Endothelial cell of umbilical vein (primary cell): ENCODE data around the gene DGKH. TPM values are rescaled to one million over a fixed set of nuclear protein-coding genes. Genes with fewer than 3 reads are reported as not detected.

ENCODE experiments used
- BruUV-seq: library from RNA; stranded (reverse); fragments of 400-500 nt; replicated peaks from 2 replicates; lab custom pipeline; 2021; lab: Mats Ljungman, UMichigan
- CTCF ChIA-PET: fragments of 300-600, 350-600 bp; sonication (Branson Sonifier 250); formaldehyde crosslinking; loops from one replicate; lab custom pipeline; 2021; ENCODE audit warnings: antibody characterized with exemption, inconsistent platforms; lab: Charles Lee
- POLR2A ChIA-PET: fragments of 300-600, 350-600 bp; sonication (Branson Sonifier 250); formaldehyde crosslinking; loops from one replicate; lab custom pipeline; 2021; ENCODE audit warnings: antibody characterized with exemption, inconsistent platforms; lab: Charles Lee
- DNase-seq: peaks from one replicate; pipeline ENCODE4 v3.0.0-alpha.2; 2011; ENCODE audit warnings: low read depth, low spot score
- FAIRE-seq: peaks from 2 replicates; lab custom pipeline; 2011; peaks lifted over from hg19 to GRCh38; lab: Jason Lieb, UNC
- H2AFZ ChIP-seq: 2 replicates; pipeline ENCODE4 v1.6.0; 2012; ENCODE audit warnings: low read depth, low read length, control low read depth, inconsistent platforms
- H3K27ac ChIP-seq: 2 replicates; pipeline ENCODE4 v1.5.1; 2011; ENCODE audit warnings: low read depth, mild to moderate bottlenecking, control low read depth, low read length, moderate library complexity; ENCODE audit not compliant: insufficient read depth
- H3K27me3 ChIP-seq, 2 experiments: 2 replicates each; pipeline versions ENCODE4 v1.6.0 to v1.6.1; 2011; ENCODE audit warnings: low read length in 2 of 2, mixed read lengths in 1 of 2; ENCODE audit not compliant: control insufficient read depth in 2 of 2, insufficient read depth in 2 of 2
- H3K36me3 ChIP-seq, 2 experiments: 2 replicates in 1 of 2; 3 replicates in 1 of 2; pipeline ENCODE4 v1.5.1; 2011; ENCODE audit warnings: low read length in 2 of 2, mild to moderate bottlenecking in 1 of 2, moderate library complexity in 1 of 2; ENCODE audit not compliant: control insufficient read depth in 2 of 2, insufficient read depth in 2 of 2; ENCODE audit errors: extremely low read depth in 1 of 2
- H3K4me1 ChIP-seq: 3 replicates; pipeline ENCODE4 v1.5.1; 2011; ENCODE audit warnings: mild to moderate bottlenecking, low read length; ENCODE audit not compliant: control insufficient read depth, insufficient read depth; ENCODE audit errors: extremely low read depth
- H3K4me2 ChIP-seq: 2 replicates; pipeline ENCODE4 v1.6.1; 2011; ENCODE audit warnings: low read length, control low read depth, mixed read lengths; ENCODE audit not compliant: insufficient read depth
- H3K4me3 ChIP-seq, 3 experiments: fragments of 200-600 bp in 1 of 3; sonication (generic), shearing (Covaris generic) in 1 of 3; replicated peaks in 1 of 3; 2 replicates each; pipeline ENCODE4 v1.5.1; 2011 to 2016; ENCODE audit warnings: control low read depth in 3 of 3, low read length in 3 of 3, mild to moderate bottlenecking in 2 of 3, inconsistent platforms in 1 of 3, low read depth in 1 of 3, moderate library complexity in 1 of 3; ENCODE audit not compliant: insufficient read depth in 1 of 3
- H3K79me2 ChIP-seq: 2 replicates; pipeline ENCODE4 v1.6.0; 2012; ENCODE audit warnings: low read length, inconsistent platforms; ENCODE audit not compliant: control insufficient read depth, insufficient read depth
- H3K9ac ChIP-seq: replicated peaks from 2 replicates; pipeline ENCODE3; 2011; ENCODE audit warnings: low read length, control low read depth; ENCODE audit not compliant: insufficient read depth; ENCODE audit errors: extremely low read depth
- H3K9me1 ChIP-seq: replicated peaks from 3 replicates; pipeline ENCODE4 v1.6.0; 2011; ENCODE audit warnings: mild to moderate bottlenecking, low read length; ENCODE audit not compliant: control insufficient read depth, insufficient read depth; ENCODE audit errors: extremely low read depth
- H3K9me3 ChIP-seq: replicated peaks from 2 replicates; pipeline ENCODE4 v1.5.1; 2012; ENCODE audit warnings: low read length, inconsistent platforms; ENCODE audit not compliant: control insufficient read depth, insufficient read depth
- H4K20me1 ChIP-seq: replicated peaks from 2 replicates; pipeline ENCODE3; 2011; ENCODE audit warnings: mild to moderate bottlenecking, low read length; ENCODE audit not compliant: control insufficient read depth, insufficient read depth; ENCODE audit errors: extremely low read depth
- EZH2 ChIP-seq: IDR thresholded peaks from 2 replicates; pipeline ENCODE4 v1.6.1; 2012; ENCODE audit warnings: borderline replicate concordance, low read depth, mild to moderate bottlenecking, moderate library complexity, low read length, inconsistent platforms; ENCODE audit not compliant: severe bottlenecking
- FOS ChIP-seq: IDR thresholded peaks from 2 replicates; pipeline ENCODE4 v1.6.1; 2011; ENCODE audit warnings: mild to moderate bottlenecking, low read length, moderate library complexity, borderline replicate concordance; ENCODE audit not compliant: insufficient read depth
- GATA2 ChIP-seq: IDR thresholded peaks from 2 replicates; pipeline ENCODE4 v1.7.0; 2011; ENCODE audit warnings: low read depth, mild to moderate bottlenecking, moderate library complexity, mixed read lengths, low read length; ENCODE audit not compliant: insufficient read length, insufficient read depth
- JUN ChIP-seq: IDR thresholded peaks from 2 replicates; pipeline ENCODE4 v1.6.1; 2011; ENCODE audit warnings: borderline replicate concordance, low read depth; ENCODE audit not compliant: insufficient read length, insufficient read depth
- MYC ChIP-seq: IDR thresholded peaks from one replicate; pipeline ENCODE4 v1.6.1; 2011; ENCODE audit warnings: mild to moderate bottlenecking, low read depth, low read length
- POLR2A ChIP-seq: IDR thresholded peaks from 2 replicates; pipeline ENCODE4 v1.6.1; 2012; ENCODE audit warnings: low read depth, mild to moderate bottlenecking, control low read depth, low read length
- POLR2AphosphoS5 ChIP-seq: IDR thresholded peaks from 2 replicates; pipeline ENCODE4 v1.6.1; 2012; ENCODE audit warnings: low read depth, mild to moderate bottlenecking, control low read depth, low read length, moderate library complexity; ENCODE audit not compliant: insufficient read depth
- dilution Hi-C: fragments of 300-500 bp; cut with MboI; formaldehyde crosslinking; loops from one replicate; pipeline ENCODE4 v1.15.0; 2019; ENCODE audit warnings: low sequenced_read_pairs; ENCODE audit not compliant: extremely low pct_ligation_motif_present
- intact Hi-C: fragments of 100-400 bp; cut with micrococcal nuclease; formaldehyde crosslinking; loops from one replicate; pipeline ENCODE4 v1.10.0; 2022
- polyA plus RNA-seq, 4 experiments: library from polyadenylated mRNA; depleted of rRNA in 3 of 4; stranded (reverse) in 3 of 4; unstranded in 1 of 4; fragments of >200 nt; gene quantifications; 2 replicates each; pipeline versions ENCODE4 v1.2.1 to v1.2.3, GENCODE V29; 2011 to 2012; ENCODE audit warnings: missing spikeins in 1 of 4
- total RNA-seq: library from RNA; stranded (reverse); gene quantifications from 2 replicates; pipeline ENCODE4 v1.2.3, GENCODE V29; 2021
- TF ChIP-seq, protein P1 (sequence below), 2 donors: IDR thresholded peaks; 1 replicate in 1 of 2; 2 replicates in 1 of 2; pipeline ENCODE4 v1.5.1; 2011; ENCODE audit warnings: low read length in 2 of 2, mild to moderate bottlenecking in 2 of 2, moderate library complexity in 2 of 2, control low read depth in 1 of 2, inconsistent platforms in 1 of 2, low read depth in 1 of 2; ENCODE audit not compliant: insufficient read depth in 1 of 2; ENCODE audit errors: extremely low read depth in 1 of 2
- TF ChIP-seq, protein P2 (sequence below): IDR thresholded peaks from 2 replicates; pipeline ENCODE4 v1.6.1; 2011; ENCODE audit not compliant: insufficient read depth, insufficient read length

DGKH gene
- total and polyA plus RNA-seq, 2 donors (not counting 3 experiments of a cell fraction or from before 2014, with no cell fraction given), result 4.1 to 30.1 TPM

DNA sequence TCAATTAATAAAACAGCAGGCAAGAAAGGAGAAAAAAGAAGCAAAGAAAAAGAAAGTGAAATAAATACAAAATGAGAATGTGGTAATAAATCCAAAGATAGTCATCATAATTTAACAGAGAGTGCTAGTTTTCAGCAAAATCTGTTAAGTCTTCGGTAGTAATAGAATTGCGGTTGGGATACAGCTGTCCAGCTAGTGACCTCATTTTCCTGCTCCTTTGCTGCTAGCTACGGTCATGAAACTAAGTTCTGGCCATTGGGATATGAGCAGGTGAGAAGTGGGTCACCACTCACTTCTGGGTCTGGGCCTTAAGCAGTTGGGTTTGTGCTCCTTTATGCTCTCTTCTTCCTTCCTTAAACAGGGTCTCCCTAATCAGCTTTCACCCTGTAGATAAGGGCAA lies 11.7 kb upstream of the DGKH start:
- Histone ChIP-seq H3K79me2 (peaks cover 9% of the 10 kb centered on the region), H3K36me3 (no peaks in the 10 kb centered on the region), H2AFZ (no peak overlapping the region), H3K27me3 (no peaks in the 10 kb centered on the region), H3K9me3 (no peaks in the 10 kb centered on the region), H4K20me1 (no peaks in the 10 kb centered on the region), H3K27ac (no peak overlapping the region), H3K9me1 (no peaks in the 10 kb centered on the region), H3K4me2 (no peak overlapping the region), H3K4me3 (no peak overlapping the region), H3K9ac (no peak overlapping the region), H3K4me1 (peaks cover 4% of the 10 kb centered on the region)
- BruUV-seq, result no TSS peak
- POLR2A ChIA-PET, result no interaction called here
- dilution Hi-C loops (no loop called here), intact Hi-C loops (no loop called here)
- CTCF ChIA-PET, result no interaction called here
- no peak for DNase-seq
- no peak for TF ChIP-seq MYC
- TF ChIP-seq, protein P1, sequence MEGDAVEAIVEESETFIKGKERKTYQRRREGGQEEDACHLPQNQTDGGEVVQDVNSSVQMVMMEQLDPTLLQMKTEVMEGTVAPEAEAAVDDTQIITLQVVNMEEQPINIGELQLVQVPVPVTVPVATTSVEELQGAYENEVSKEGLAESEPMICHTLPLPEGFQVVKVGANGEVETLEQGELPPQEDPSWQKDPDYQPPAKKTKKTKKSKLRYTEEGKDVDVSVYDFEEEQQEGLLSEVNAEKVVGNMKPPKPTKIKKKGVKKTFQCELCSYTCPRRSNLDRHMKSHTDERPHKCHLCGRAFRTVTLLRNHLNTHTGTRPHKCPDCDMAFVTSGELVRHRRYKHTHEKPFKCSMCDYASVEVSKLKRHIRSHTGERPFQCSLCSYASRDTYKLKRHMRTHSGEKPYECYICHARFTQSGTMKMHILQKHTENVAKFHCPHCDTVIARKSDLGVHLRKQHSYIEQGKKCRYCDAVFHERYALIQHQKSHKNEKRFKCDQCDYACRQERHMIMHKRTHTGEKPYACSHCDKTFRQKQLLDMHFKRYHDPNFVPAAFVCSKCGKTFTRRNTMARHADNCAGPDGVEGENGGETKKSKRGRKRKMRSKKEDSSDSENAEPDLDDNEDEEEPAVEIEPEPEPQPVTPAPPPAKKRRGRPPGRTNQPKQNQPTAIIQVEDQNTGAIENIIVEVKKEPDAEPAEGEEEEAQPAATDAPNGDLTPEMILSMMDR (IDR thresholded peaks at IDR 0.05; ENCODE audit: extremely low read depth in 1 of 2, insufficient read depth in 1 of 2, low read depth in 1 of 2, low read length in 2 of 2), result no peak
- no peak for TF ChIP-seq EZH2
- no peak for TF ChIP-seq JUN
- no peak for TF ChIP-seq POLR2A
- TF ChIP-seq, protein P2, sequence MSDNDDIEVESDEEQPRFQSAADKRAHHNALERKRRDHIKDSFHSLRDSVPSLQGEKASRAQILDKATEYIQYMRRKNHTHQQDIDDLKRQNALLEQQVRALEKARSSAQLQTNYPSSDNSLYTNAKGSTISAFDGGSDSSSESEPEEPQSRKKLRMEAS, result no peak
- TF ChIP-seq FOS, result no peak
- TF ChIP-seq GATA2, result no peak
- no peak for TF ChIP-seq POLR2AphosphoS5
- no peak for FAIRE-seq
